ENCODE measurements around the gene ST14.

GRCh38 chr11:130170345-130170744, 10.8 kb downstream of the ST14 start:
- TF ChIP-seq CTCF (optimal IDR thresholded peaks at IDR 0.05 in 1 of 3, IDR thresholded peaks at IDR 0.05 in 1 of 3, conservative IDR thresholded peaks at IDR 0.05 in 1 of 3; ENCODE audit: extremely low read depth in 1 of 3, insufficient read depth in 2 of 3, low read length in 3 of 3) (no peak), EZH2 (IDR thresholded peaks at IDR 0.05; ENCODE audit: low read length) (no peak)

Data from keratinocyte (primary cell).